Diencephalon (tissue), 1 donor: ENCODE results near the gene TDRD9. TPM values are rescaled to one million over a fixed set of nuclear protein-coding genes. Genes with fewer than 3 reads are reported as not detected.

Source experiments
- small RNA-seq: library from RNA; depleted of rRNA; stranded (forward); fragments of <200 nt; gene quantifications from one replicate; pipeline ENCODE3, GENCODE V24; 2014
- total RNA-seq: library from RNA; depleted of rRNA; stranded (reverse); fragments of >200 nt; gene quantifications from one replicate; pipeline ENCODE4 v1.2.3, GENCODE V29; 2014

The TDRD9 gene
- total RNA-seq: 4.4 TPM

GRCh38 chr14:103928011-103928890 is at the start of gene TDRD9:
TSS of gene TDRD9 (plus strand) at chr14:103928456. CDS start at chr14:103928510, 54 bp downstream.

DNA sequence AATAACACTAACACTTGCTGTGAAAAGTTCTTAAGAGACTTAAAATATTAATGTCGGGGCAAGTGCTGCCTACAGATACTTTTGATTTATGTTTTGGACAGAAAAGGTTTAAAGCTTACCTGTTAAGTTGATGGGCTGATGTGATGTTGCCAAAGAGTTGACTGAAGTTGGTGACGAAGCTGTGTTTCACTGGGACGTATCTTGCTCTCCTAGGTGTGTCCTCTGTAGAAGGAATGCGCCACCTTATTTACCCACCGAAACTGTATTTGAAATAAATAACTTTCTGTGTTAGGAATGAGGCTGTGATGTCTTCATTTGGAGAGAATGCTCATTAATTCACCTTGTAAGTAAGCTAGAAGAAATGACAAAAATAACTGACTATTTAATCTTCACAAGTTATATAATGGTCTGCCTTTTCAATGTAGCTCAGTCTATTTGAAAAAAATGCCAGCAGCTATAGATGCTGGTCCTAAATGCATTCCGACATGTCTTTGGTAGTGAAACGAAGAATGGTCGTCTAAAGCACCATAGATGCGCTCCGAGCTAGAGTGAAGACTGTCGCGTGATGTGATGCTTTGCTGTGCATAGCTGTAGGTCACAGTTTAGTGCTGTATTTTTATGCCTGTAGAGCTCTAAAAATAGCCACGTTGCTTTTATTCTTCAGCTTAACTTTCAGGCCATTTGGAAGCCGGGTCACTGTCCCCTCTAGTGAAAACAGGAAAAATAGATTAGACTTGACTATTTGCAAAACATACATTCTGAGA is 13.9 kb downstream of the TDRD9 start, which contains the start of gene RD3L:
Gene RD3L (minus strand): TSS at position 557 of the 764 bp plus-strand sequence. CDS start 834 bp downstream, outside the sequence.

GRCh38 chr14:104085032-104085888 is 157.0 kb downstream of the TDRD9 start, which contains the start of gene ASPG:
TSS of gene ASPG (plus strand) at chr14:104085700. CDS start at chr14:104085771, 71 bp downstream.

Small RNAs within 50 kb of the gene (small RNA-seq; reads per million reads assigned to genes)
- gene RN7SL634P: not detected

Other genes starting within 250 kb of the TDRD9 start
- gene XRCC3, start 213.0 kb upstream of the TDRD9 start, total RNA-seq: 10.4 TPM
- gene ZFYVE21, start 212.6 kb upstream of the TDRD9 start, total RNA-seq: 39.9 TPM
- gene PPP1R13B, start 80.9 kb upstream of the TDRD9 start, total RNA-seq: 18.9 TPM
- 1.2 TPM for gene RD3L, start 14.1 kb downstream of the TDRD9 start, total RNA-seq
- gene ASPG, start 157.2 kb downstream of the TDRD9 start, total RNA-seq: 0.46 TPM
- 9.2 TPM for gene KIF26A, start 210.1 kb downstream of the TDRD9 start, total RNA-seq